Activated CD4-positive, alpha-beta T cell treated with anti-CD3 and anti-CD28 coated beads, Interleukin-2, amount 50 U/mL, for 48 hours (primary cell): ENCODE measurements around the gene GALNT9.
"Not testable (repeated sequence)": the region's sequence is repeated elsewhere in the genome, so short reads cannot be mapped to it uniquely, and the experiment has no call there.

Experiments
- DNase-seq, 2 experiments: peaks; one replicate each; pipeline ENCODE4 v3.0.0-alpha.2; 2020

The GALNT9 gene

DNA sequence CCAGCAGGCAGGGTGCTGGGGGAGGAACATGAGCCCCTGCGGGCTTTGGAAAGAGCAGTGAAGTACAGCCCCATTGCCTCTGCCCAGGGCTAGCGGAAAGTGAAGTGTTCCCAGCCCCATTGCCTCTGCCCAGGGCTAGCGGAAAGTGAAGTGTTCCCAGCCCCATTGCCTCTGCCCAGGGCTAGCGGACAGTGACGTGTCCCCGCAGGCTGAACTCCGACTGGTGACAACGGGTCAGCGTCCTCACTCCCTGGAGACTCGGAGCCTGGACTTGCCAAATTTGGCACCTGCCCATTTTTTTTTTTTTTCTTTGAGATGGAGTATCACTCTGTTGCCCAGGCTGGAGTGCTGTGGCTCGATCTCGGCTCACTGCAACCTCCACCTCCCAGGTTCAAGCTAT, 134.1 kb downstream of the GALNT9 start:
- DNase-seq, result not testable (repeated sequence)

DNA sequence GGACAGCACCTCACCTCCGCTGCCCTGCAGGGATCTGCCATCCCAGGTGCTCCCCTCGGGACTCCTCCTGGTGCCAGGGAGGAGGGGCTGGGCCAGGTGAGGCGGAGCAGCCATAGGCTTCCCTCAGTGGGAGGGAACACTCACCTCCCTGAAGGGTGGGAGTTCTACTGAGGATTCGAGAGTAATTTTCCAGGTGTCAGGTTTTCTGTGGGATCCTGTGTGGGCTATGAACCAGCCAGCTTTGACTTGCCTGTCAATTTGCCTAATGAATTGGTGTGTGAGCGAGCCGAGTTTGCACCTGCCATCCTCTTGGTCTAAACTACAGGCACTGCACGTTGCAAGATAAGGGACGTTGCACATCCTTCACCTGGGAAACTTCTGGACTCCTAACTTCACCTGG, 134.8 kb downstream of the GALNT9 start:
- no peak for DNase-seq

DNA sequence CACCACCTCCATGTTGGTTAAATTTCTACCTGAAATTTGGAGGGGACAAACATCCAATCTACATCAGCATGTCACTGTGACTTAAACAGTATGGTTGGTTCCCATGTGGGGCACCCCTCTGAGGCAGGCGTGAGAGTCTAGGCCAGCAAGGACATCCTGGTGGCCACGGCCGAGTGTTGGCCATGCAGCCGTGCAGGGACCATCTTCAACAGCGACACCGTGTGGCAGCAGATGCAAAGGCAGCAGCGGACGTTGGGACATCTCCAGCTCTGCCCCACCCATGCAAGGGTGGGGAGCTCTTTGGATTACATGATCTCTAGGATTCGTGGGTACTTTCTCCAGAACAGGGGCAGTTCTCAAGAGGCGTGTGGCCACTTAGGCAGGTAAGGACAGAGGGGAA, 135.3 kb downstream of the GALNT9 start:
- peak in 1 of 2 experiments; percentile 41 for DNase-seq

DNA sequence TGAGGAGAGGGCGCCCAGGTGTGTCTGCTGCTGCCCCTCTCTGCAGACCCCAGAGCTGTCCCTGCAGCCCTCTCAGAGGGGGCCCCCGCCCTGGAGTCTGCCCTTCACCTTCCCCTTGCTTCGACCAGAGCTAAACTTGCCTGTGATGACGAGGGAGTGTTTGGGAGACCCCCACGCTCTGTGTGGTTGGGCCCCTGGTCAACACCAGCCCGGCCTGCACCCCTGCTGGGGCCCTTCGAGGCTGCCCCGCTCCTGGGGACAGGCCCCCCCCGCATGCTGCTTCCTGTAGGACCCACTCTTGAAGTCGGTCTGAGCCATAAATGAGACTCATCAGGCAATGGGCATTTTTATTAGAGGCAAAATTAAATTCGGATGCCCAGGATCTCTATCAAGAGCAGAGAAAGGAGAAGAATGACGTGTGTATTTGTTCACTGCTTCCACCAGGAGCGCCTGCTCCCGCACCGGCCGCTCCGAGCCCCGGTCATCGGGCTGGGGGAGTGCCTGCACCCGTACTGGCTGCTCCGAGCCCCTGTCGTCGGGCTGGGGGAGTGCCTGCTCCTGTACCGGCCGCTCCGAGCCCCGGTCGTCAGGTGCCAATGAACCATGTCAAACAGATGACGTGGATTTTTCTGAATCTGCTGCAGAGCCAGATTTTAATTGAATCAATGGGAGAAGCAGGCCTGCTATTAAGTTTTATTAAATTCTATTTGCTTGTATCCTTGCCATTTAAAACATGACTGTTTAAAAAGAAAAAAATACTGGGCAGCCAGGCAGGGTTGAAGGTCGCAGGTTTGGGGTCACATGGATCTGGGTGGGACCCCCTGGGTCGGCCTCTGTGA, 137.5 kb downstream of the GALNT9 start:
- DNase-seq, result no peak

GRCh38 chr12:132190834-132191500, 138.4 kb downstream of the GALNT9 start:
- no peak for DNase-seq

- no peak for DNase-seq
Observed at GRCh38 chr12:132190012-132190755, 139.2 kb downstream of the GALNT9 start.

DNA sequence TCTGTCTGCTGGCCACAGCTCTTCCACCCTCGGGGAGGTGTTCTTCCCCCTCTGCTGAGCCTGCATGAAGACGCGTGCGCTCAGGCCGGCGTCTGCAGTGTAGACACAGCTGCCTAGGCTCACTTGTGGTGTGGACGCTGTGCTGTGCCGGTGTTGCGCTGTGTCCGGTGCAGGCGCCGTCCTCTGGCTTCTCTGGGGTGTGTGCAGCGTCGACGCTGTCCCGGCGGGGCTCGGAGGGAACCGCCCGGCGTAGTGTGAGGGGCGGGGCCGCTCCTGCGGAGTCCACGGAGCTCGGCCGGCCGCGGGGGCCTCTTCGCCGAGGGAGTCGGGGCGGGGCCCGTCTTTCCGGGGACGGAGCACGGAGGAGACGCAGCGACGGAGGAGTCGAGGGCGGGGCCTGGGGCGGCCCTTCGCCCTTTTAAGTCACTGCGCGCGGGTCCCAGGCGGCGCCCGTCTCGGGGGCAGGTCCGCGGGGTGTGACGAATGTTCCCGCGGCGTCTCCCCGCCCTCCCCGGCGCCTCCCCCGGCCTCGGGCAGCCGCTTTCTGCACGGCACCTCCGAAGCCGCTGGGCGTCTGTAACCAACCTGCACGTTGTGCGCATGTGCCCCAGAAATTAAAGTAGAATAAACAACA, 139.9 kb downstream of the GALNT9 start:
- DNase-seq, result peak; percentile 95

GRCh38 chr12:132188916-132189325, 140.5 kb downstream of the GALNT9 start:
- DNase-seq, result no peak

GRCh38 chr12:132188451-132188901, 140.9 kb downstream of the GALNT9 start:
- no peak for DNase-seq

DNA sequence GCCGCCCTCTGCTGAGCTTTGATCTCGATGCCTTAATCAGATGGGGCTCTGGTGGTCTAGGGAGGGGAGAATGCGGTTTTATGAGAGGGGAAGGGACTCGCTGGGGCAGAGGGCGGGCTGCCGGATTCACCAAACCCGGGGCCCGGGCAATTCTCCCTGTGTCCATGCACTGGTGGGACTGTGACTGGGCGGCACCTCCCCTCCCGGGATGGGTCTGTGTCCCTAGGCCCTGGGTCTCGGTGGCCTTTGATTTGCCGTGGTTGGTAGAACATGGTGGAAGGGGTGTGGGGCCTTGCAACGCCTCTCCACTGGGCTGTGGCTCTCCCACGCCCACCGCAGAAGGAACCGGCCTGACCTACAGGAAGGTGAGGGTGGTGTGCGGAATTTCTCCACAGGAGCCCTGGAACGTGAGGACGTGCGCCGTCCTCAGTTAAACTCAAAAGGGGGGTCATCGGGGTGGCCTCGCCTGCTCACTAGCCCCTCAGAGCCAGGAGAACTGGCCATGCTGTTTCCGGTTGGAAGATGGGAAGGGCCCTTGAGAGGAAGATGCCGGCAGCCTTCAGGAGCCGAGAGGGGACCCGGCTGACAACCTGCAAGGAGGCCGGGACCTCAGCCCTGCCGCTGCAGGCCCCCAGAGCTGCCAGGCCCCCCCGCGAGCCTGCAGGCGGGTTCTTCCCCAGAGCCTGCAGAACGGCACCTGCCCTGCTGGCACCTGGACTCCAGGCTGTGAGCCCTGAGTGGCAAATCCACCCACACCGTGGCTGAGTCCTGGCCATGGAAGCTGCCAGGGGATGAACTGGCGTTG, 141.5 kb downstream of the GALNT9 start:
- no peak for DNase-seq

DNA sequence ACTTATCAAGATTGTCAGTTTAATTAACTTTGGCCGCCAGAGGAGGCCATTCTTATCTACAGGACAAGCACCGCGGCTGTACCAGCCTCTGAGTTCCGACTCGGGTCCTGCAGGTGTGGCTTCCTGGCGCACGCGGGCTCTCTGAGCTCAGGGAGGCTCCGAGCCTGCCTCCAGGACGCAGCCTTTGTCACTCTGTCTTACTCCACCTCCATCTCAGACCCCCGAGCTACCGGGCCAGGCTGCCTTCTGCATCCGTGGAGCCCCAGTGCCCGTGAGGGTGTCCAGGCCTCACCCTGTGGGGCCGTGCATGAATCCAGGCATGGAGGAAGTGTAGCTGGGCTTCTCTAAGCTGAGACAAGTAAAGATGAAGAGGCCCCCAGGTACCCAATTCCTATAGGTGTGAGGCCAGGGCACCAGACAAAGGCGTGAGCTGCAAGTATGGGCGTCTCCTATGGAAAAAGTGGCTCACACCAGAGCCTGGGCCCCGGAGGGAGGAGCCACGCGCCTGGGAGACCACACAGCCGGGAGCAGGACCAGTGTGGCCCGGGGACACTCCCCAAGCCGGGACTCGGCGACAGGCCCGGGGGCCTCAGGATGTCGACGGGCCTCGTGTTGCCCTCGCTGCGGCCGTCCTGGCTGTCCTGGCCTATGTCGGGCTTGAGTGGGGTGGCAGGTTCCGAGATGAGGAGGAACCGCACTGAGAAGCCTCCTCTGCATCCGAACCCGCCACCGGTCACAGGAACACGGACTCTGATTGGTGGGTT, 142.3 kb downstream of the GALNT9 start:
- peak; percentile 33 to 44 for DNase-seq

DNA sequence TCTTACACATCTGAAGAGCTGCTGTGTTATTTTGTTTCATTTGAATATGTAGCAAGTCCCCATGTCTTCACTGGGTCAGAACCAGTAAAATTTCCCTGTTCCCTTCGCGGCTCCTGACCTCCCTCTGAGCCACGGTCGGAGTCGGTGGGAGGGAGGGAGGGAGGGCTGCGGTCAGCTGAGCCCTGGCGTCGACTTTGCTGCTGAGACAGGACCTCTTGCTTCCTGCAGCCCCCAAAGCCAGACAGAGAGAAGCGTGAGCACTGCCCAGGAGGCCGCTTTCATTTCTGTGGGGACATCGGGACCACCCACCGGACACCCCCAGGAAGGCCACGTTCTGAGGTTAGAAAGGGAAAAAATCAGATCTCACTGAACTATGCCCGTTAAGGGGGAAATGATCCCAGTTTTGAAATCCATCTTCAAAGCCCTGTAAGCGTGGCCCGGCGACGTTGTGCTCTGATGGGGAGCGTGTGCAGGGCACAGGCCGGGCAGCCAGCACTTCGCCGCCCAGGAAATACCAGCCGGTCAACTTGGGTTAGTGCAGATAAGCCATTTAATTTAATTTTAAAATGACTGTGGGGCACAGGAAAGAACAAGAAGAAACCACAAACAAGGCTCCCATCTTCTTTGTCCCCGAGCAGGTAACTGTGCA, 143.1 kb downstream of the GALNT9 start:
- peak in 1 of 2 experiments; percentile 28 for DNase-seq

DNA sequence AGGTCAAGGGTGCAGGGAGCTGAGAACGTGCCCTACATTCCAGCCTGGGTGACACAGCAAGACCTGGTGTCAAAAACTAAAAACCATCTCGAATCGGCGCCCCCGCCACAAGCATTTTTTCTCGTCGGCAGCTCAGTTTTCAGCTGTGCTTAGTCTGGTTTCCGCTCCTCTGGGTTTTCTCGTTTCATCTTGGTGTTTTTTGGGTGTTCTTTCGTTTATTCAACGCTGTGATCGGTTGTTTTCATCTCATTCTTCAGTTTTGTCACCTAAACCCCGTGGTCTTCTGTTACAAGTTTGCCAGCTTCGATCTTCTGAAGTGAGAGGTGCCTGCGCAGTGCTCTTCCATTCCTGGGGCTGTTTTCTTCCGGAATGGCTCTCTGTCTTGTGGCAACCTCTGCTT, 143.7 kb downstream of the GALNT9 start:
- peak in 1 of 2 experiments; percentile 33 for DNase-seq

GRCh38 chr12:132182711-132183365, 146.6 kb downstream of the GALNT9 start:
- DNase-seq, result no peak

DNA sequence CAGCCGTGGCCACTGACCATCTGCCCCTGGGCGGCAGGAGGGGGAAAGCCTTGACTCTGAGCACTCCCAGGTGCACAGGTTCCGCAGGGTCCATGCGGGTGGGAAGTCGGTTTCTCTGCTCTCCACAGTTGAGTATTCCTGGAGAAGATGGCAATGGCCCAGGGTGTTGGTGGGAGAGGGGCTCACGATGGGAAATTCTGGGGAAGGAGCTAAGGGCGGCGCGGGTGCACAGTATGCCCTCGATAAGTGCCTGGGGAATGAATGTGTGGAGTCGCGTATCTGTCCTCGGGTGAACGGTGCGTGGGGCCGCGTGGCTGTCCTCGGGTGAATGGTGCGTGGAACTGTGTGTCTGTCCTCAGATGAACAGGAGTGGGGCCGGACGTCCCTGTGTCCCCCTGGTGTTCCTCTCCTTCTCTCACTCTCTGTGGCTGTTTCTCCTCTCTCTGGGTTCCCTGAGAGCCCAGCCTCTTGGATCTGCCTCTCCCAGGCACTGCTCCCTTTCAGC, 147.1 kb downstream of the GALNT9 start:
- DNase-seq, result no peak

GRCh38 chr12:132181570-132182200, 147.7 kb downstream of the GALNT9 start:
- DNase-seq, result no peak

- DNase-seq, result no peak
Observed at GRCh38 chr12:132180648-132181546, 148.5 kb downstream of the GALNT9 start.
